CD14-positive monocyte (primary cell): Measurements from ENCODE around the gene LYPD4. TPM values are rescaled to one million over a fixed set of nuclear protein-coding genes. Genes with fewer than 3 reads are reported as not detected.

Source experiments
- polyA plus RNA-seq, 3 donors: library from polyadenylated mRNA; depleted of rRNA in 1 of 3; unstranded in 2 of 3; stranded (reverse) in 1 of 3; fragments of 300-500 nt in 2 of 3; fragments of >200 nt in 1 of 3; fragmentation: Illumina TruSeq in 2 of 3; gene quantifications; 1 replicate in 2 of 3; 2 replicates in 1 of 3; pipeline ENCODE4 v1.2.3, GENCODE V29; 2012 to 2021
- small RNA-seq: library from RNA; depleted of rRNA; stranded (forward); fragments of <200 nt; gene quantifications from one replicate; pipeline ENCODE3, GENCODE V24; 2012; ENCODE audit warnings: low read depth; ENCODE audit not compliant: insufficient read length

LYPD4 gene
- polyA plus RNA-seq, 3 donors: not detected

Small RNA genes lying within 50 kb of the gene (small RNA-seq; reads per million reads assigned to genes)
- gene MIR6797: not detected

Other genes starting within 250 kb of the LYPD4 start
- 10 to 100 TPM; 23.1 to 40.7 (median 27.5) TPM for gene CEACAM4, start 217.6 kb downstream of the LYPD4 start, polyA plus RNA-seq
- gene CEACAM7, start 156.4 kb downstream of the LYPD4 start, polyA plus RNA-seq: not detected
- gene CEACAM5, start 136.1 kb downstream of the LYPD4 start, polyA plus RNA-seq: not detected
- under 1 TPM in 1 of 3 donors, not detected in 2; 0.07 TPM for gene CEACAM6, start 89.2 kb downstream of the LYPD4 start, polyA plus RNA-seq
- 10 to 100 TPM in 2 of 3 donors, 1 to 10 TPM in 1; 5.9 to 11.8 (median 11.3) TPM for gene CEACAM3, start 48.1 kb downstream of the LYPD4 start, polyA plus RNA-seq
- not detected for gene DMRTC2, start 359 bp upstream of the LYPD4 start, polyA plus RNA-seq
- 1,000 to 10,000 TPM; 1,234 to 2,117 (median 1,424) TPM for gene RPS19, start 15.6 kb upstream of the LYPD4 start, polyA plus RNA-seq
- 1 to 10 TPM; 1.9 to 2.7 (median 2.1) TPM for gene CD79A, start 32.6 kb upstream of the LYPD4 start, polyA plus RNA-seq
- 100 to 1,000 TPM in 1 of 3 donors, 10 to 100 TPM in 2; 82.8 to 622 (median 95.5) TPM for gene ARHGEF1, start 38.5 kb upstream of the LYPD4 start, polyA plus RNA-seq
- gene ERFL, start 83.8 kb upstream of the LYPD4 start, polyA plus RNA-seq: not detected
- 100 to 1,000 TPM; 126 to 234 (median 202) TPM for gene RABAC1, start 114.6 kb upstream of the LYPD4 start, polyA plus RNA-seq
- gene ATP1A3, start 149.5 kb upstream of the LYPD4 start, polyA plus RNA-seq: under 1 TPM in 2 of 3 donors, not detected in 1; 0.07 to 0.10 TPM
- under 1 TPM in 2 of 3 donors, not detected in 1; 0.12 to 0.28 TPM for gene GRIK5, start 225.5 kb upstream of the LYPD4 start, polyA plus RNA-seq
- gene ZNF574, start 231.5 kb upstream of the LYPD4 start, polyA plus RNA-seq: 1 to 10 TPM; 3.3 to 9.6 (median 4.9) TPM